ENCODE measurements around the gene SETD2.

Gene SETD2

GRCh38 chr3:47006145-47006651, 157.7 kb downstream of the SETD2 start:
- DNase-seq, result no peak

- no peak for DNase-seq
Measured at GRCh38 chr3:47005212-47006144, 158.4 kb downstream of the SETD2 start.

- no peak for DNase-seq
Measured at GRCh38 chr3:47004369-47005211, 159.3 kb downstream of the SETD2 start.

- DNase-seq, result no peak
Measured at GRCh38 chr3:47003461-47004368, 160.2 kb downstream of the SETD2 start.

GRCh38 chr3:47003056-47003410, 160.9 kb downstream of the SETD2 start:
- DNase-seq, result no peak

GRCh38 chr3:47002171-47003055, 161.5 kb downstream of the SETD2 start:
- DNase-seq, result no peak

GRCh38 chr3:47001731-47002170, 162.2 kb downstream of the SETD2 start:
- no peak for DNase-seq

- no peak for DNase-seq
Measured at GRCh38 chr3:47000922-47001730, 162.8 kb downstream of the SETD2 start.

- no peak for DNase-seq
Measured at GRCh38 chr3:47000198-47000815, 163.6 kb downstream of the SETD2 start.

- no peak for DNase-seq
Measured at GRCh38 chr3:46999516-47000197, 164.3 kb downstream of the SETD2 start.

GRCh38 chr3:46998852-46999515, 164.9 kb downstream of the SETD2 start:
- no peak for DNase-seq

- DNase-seq, result peak; percentile 81
Measured at GRCh38 chr3:46998121-46998851, 165.6 kb downstream of the SETD2 start.

- DNase-seq, result no peak
Measured at GRCh38 chr3:46997453-46998091, 166.3 kb downstream of the SETD2 start.

GRCh38 chr3:46996689-46997452, 167.0 kb downstream of the SETD2 start:
- DNase-seq, result no peak

- DNase-seq, result no peak
Measured at GRCh38 chr3:46995901-46996562, 167.9 kb downstream of the SETD2 start.

Measured in activated CD4-positive, alpha-beta T cell treated with anti-CD3 and anti-CD28 coated beads for 48 hours (primary cell).